Fibroblast of lung (primary cell): ENCODE results near the gene METTL21C.

Experiments
- CTCF ChIP-seq, 2 donors: IDR thresholded peaks in 1 of 2; conservative IDR thresholded peaks in 1 of 2; 1 replicate in 1 of 2; 2 replicates in 1 of 2; pipeline ENCODE4 v1.5.1; 2011 to 2012; ENCODE audit warnings: low read length in 2 of 2, control low read depth in 1 of 2, inconsistent platforms in 1 of 2, low read depth in 1 of 2, mild to moderate bottlenecking in 1 of 2
- EZH2 ChIP-seq: IDR thresholded peaks from 2 replicates; pipeline ENCODE4 v1.5.1; 2012; ENCODE audit warnings: low read length, control low read depth, mild to moderate bottlenecking; ENCODE audit errors: missing control alignments

GRCh38 chr13:102643656-102644055, 51.2 kb downstream of the METTL21C start:
- TF ChIP-seq CTCF (conservative IDR thresholded peaks at IDR 0.05 in 1 of 2, IDR thresholded peaks at IDR 0.05 in 1 of 2; ENCODE audit: low read depth in 1 of 2, low read length in 2 of 2): no peak
- no peak for TF ChIP-seq EZH2
